GM23338 (cell line): Measurements from ENCODE around the gene PRELID2. TPM values are rescaled to one million over a fixed set of nuclear protein-coding genes. Genes with fewer than 3 reads are reported as not detected.

Experiments
- ATAC-seq: fragments of 200-7000 bp; cut with Tn5 transposase; 3 replicates; pipeline ENCODE4 v1.9.1; 2020
- DNase-seq: peaks from one replicate; pipeline ENCODE4 v3.0.0-alpha.2; 2015; ENCODE audit warnings: low spot score
- H2AFZ ChIP-seq: fragments of 200-600 bp; sonication (generic); 2 replicates; pipeline ENCODE4 v1.8.0; 2016; ENCODE audit warnings: antibody characterized with exemption, mild to moderate bottlenecking, moderate library complexity
- H3F3A ChIP-seq: fragments of 200-600 bp; sonication (generic); replicated peaks from 2 replicates; pipeline ENCODE4 v1.8.0; 2017; ENCODE audit warnings: antibody characterized with exemption, mixed run types, low read depth
- H3K27ac ChIP-seq: fragments of 200-600 bp; sonication (generic); 2 replicates; pipeline ENCODE4 v1.6.1; 2016; ENCODE audit warnings: low read depth
- H3K27me3 ChIP-seq: fragments of 200-600 bp; sonication (generic); 2 replicates; pipeline ENCODE4 v1.8.0; 2016; ENCODE audit warnings: mild to moderate bottlenecking, mixed run types, moderate library complexity; ENCODE audit not compliant: insufficient read depth
- H3K36me3 ChIP-seq: fragments of 200-600 bp; sonication (generic); 2 replicates; pipeline ENCODE4 v1.8.0; 2016; ENCODE audit warnings: mild to moderate bottlenecking; ENCODE audit not compliant: insufficient read depth
- H3K4me1 ChIP-seq: fragments of 200-600 bp; sonication (generic); 2 replicates; pipeline ENCODE4 v1.8.0; 2016; ENCODE audit warnings: mild to moderate bottlenecking, moderate library complexity; ENCODE audit not compliant: insufficient read depth
- H3K4me2 ChIP-seq: fragments of 200-600 bp; sonication (generic); 2 replicates; pipeline ENCODE4 v1.7.1; 2017; ENCODE audit warnings: mixed run types
- H3K4me3 ChIP-seq: fragments of 200-600 bp; sonication (generic); 2 replicates; pipeline ENCODE4 v1.6.1; 2016; ENCODE audit warnings: mixed run types
- H3K79me2 ChIP-seq: fragments of 200-600 bp; sonication (generic); replicated peaks from 2 replicates; pipeline ENCODE4 v1.8.0; 2017; ENCODE audit warnings: mild to moderate bottlenecking; ENCODE audit not compliant: insufficient read depth
- H3K9me2 ChIP-seq: fragments of 200-600 bp; sonication (generic); 2 replicates; pipeline ENCODE4 v1.8.0; 2017; ENCODE audit not compliant: insufficient read depth
- H4K20me1 ChIP-seq: fragments of 200-600 bp; sonication (generic); replicated peaks from 2 replicates; pipeline ENCODE4 v1.8.0; 2017; ENCODE audit warnings: mild to moderate bottlenecking; ENCODE audit not compliant: insufficient read depth
- H3K27ac Mint-ChIP-seq: 2 replicates; pipeline ENCODE4 v1.8.0; 2020; ENCODE audit warnings: inconsistent platforms, mild to moderate bottlenecking, moderate library complexity, mixed read lengths
- H3K27me3 Mint-ChIP-seq: 3 replicates; pipeline ENCODE4 v1.8.0; 2022; ENCODE audit warnings: low read depth, mild to moderate bottlenecking, moderate library complexity, mixed read lengths, inconsistent platforms; ENCODE audit not compliant: insufficient read depth, poor library complexity
- H3K36me3 Mint-ChIP-seq: 3 replicates; pipeline ENCODE4 v1.8.0; 2021; ENCODE audit warnings: low read depth, mild to moderate bottlenecking, inconsistent platforms, moderate library complexity, mixed read lengths
- H3K4me1 Mint-ChIP-seq: 3 replicates; pipeline ENCODE4 v1.8.0; 2020; ENCODE audit warnings: mild to moderate bottlenecking, inconsistent platforms, mixed read lengths
- H3K4me3 Mint-ChIP-seq: 3 replicates; pipeline ENCODE4 v1.8.0; 2021; ENCODE audit warnings: moderate library complexity, mild to moderate bottlenecking, inconsistent platforms, mixed read lengths
- H3K9me3 Mint-ChIP-seq: 3 replicates; pipeline ENCODE4 v1.8.0; 2020; ENCODE audit warnings: moderate library complexity, mild to moderate bottlenecking, inconsistent platforms, mixed read lengths
- ETS1 ChIP-seq: IDR thresholded peaks from 2 replicates; pipeline ENCODE4 v1.6.1; 2016; ENCODE audit warnings: antibody characterized with exemption
- JUNB ChIP-seq: IDR thresholded peaks from one replicate; pipeline ENCODE4 v1.6.1; 2016; ENCODE audit warnings: antibody characterized with exemption; ENCODE audit not compliant: unreplicated experiment
- POLR2AphosphoS5 ChIP-seq: IDR thresholded peaks from 2 replicates; pipeline ENCODE4 v1.6.1; 2016; ENCODE audit warnings: antibody characterized with exemption, low read depth
- STAT1 ChIP-seq: IDR thresholded peaks from one replicate; pipeline ENCODE4 v1.6.1; 2016; ENCODE audit warnings: antibody characterized with exemption; ENCODE audit not compliant: unreplicated experiment
- ZNF331 ChIP-seq: fragments of 250-450 bp; sonication (Bioruptor Pico); IDR thresholded peaks from 2 replicates; pipeline ENCODE4 v1.5.0; 2020; ENCODE audit warnings: low read depth, mild to moderate bottlenecking, moderate library complexity
- ZNF462 ChIP-seq: fragments of 250-450 bp; sonication (Bioruptor Pico); IDR thresholded peaks from 2 replicates; pipeline ENCODE4 v1.5.0; 2020; ENCODE audit warnings: mild to moderate bottlenecking, moderate library complexity
- polyA plus RNA-seq: library from polyadenylated mRNA; unstranded; fragments of >200 nt; fragmentation: Nextera tagmentation; extraction: Ambion mirVana; gene quantifications from 2 replicates; pipeline ENCODE4 v1.2.1, GENCODE V29; 2016
- total RNA-seq: library from RNA; depleted of rRNA; stranded (reverse); fragments of >200 nt; shearing (Covaris generic); gene quantifications from 2 replicates; pipeline ENCODE4 v1.2.3, GENCODE V29; 2014
- TF ChIP-seq, protein P1 (sequence below): IDR thresholded peaks from one replicate; pipeline ENCODE4 v1.6.1; 2018; ENCODE audit warnings: antibody characterized with exemption; ENCODE audit not compliant: unreplicated experiment

PRELID2 gene
- total and polyA plus RNA-seq, 2 experiments from 2014 or later = 9.3 to 9.8 TPM

GRCh38 chr5:145738227-145738626 lies 96.9 kb downstream of the PRELID2 start (continued):
- TF ChIP-seq ZNF462 = no peak
- TF ChIP-seq POLR2AphosphoS5 = no peak
- TF ChIP-seq, protein P1, sequence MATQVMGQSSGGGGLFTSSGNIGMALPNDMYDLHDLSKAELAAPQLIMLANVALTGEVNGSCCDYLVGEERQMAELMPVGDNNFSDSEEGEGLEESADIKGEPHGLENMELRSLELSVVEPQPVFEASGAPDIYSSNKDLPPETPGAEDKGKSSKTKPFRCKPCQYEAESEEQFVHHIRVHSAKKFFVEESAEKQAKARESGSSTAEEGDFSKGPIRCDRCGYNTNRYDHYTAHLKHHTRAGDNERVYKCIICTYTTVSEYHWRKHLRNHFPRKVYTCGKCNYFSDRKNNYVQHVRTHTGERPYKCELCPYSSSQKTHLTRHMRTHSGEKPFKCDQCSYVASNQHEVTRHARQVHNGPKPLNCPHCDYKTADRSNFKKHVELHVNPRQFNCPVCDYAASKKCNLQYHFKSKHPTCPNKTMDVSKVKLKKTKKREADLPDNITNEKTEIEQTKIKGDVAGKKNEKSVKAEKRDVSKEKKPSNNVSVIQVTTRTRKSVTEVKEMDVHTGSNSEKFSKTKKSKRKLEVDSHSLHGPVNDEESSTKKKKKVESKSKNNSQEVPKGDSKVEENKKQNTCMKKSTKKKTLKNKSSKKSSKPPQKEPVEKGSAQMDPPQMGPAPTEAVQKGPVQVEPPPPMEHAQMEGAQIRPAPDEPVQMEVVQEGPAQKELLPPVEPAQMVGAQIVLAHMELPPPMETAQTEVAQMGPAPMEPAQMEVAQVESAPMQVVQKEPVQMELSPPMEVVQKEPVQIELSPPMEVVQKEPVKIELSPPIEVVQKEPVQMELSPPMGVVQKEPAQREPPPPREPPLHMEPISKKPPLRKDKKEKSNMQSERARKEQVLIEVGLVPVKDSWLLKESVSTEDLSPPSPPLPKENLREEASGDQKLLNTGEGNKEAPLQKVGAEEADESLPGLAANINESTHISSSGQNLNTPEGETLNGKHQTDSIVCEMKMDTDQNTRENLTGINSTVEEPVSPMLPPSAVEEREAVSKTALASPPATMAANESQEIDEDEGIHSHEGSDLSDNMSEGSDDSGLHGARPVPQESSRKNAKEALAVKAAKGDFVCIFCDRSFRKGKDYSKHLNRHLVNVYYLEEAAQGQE = no peak
- no peak for TF ChIP-seq ZNF331

GRCh38 chr5:145737578-145737977 lies 97.6 kb downstream of the PRELID2 start:
- DNase-seq = no peak
- Histone ChIP-seq H3K79me2 (no peaks in the 10 kb centered on the region), H3K4me3 (no peak overlapping the region), H3K9me2 (peaks cover 4% of the 10 kb centered on the region; the same call in 1 of the 2 replicates), H4K20me1 (no peaks in the 10 kb centered on the region), H2AFZ (no peak overlapping the region), H3K4me1 (no peaks in the 10 kb centered on the region), H3K4me2 (no peak overlapping the region), H3K27me3 (no peaks in the 10 kb centered on the region), H3F3A (no peaks in the 10 kb centered on the region), H3K27ac (no peak overlapping the region), H3K36me3 (no peaks in the 10 kb centered on the region)
- ATAC-seq = no peak
- H3K27me3 Mint-ChIP-seq = no peaks in the 10 kb centered on the region
- H3K36me3 Mint-ChIP-seq = no peaks in the 10 kb centered on the region; the same call in 2 of the 3 replicates
- H3K4me3 Mint-ChIP-seq = no peak overlapping the region
- H3K4me1 Mint-ChIP-seq = no peaks in the 10 kb centered on the region
- H3K9me3 Mint-ChIP-seq = 0 out of 3 replicates have a peak, but pooled peaks cover 4% of the 10 kb centered on the region
- H3K27ac Mint-ChIP-seq = no peak overlapping the region
- TF ChIP-seq ETS1 (no peak), JUNB (no peak), STAT1 (no peak)
